Neural progenitor cell (in vitro differentiated cells): ENCODE results near the gene KIAA1217.

Source experiments
- CTCF ChIP-seq: fragments of 200-600 bp; sonication (generic); IDR thresholded peaks from 2 replicates; pipeline ENCODE4 v1.5.1; 2017; ENCODE audit warnings: antibody characterized with exemption, mild to moderate bottlenecking
- EZH2 ChIP-seq: fragments of 200-600 bp; sonication (generic); IDR thresholded peaks from 2 replicates; pipeline ENCODE4 v1.6.1; 2017; ENCODE audit warnings: antibody characterized with exemption, mild to moderate bottlenecking, moderate library complexity
- EZH2phosphoT487 ChIP-seq: fragments of 200-600 bp; sonication (generic); IDR thresholded peaks from 2 replicates; pipeline ENCODE4 v1.6.1; 2017; ENCODE audit warnings: antibody characterized with exemption

GRCh38 chr10:24488631-24489030 is 279.7 kb downstream of the KIAA1217 start:
- TF ChIP-seq CTCF (no peak), EZH2 (no peak), EZH2phosphoT487 (no peak)
